Activated CD8-positive, alpha-beta memory T cell treated with anti-CD3 and anti-CD28 coated beads for 1 hour (primary cell): ENCODE data around the gene KIF5C.

Experiments used
- DNase-seq, 2 donors: peaks; one replicate each; pipeline ENCODE4 v3.0.0-alpha.2; 2020; ENCODE audit warnings: low read depth in 1 of 2; ENCODE audit errors: extremely low read depth in 1 of 2

The KIF5C gene

GRCh38 chr2:148887350-148888002, 12.4 kb downstream of the KIF5C start:
- DNase-seq: no peak

- no peak for DNase-seq
Measured at GRCh38 chr2:148888003-148888501, 13.0 kb downstream of the KIF5C start.

GRCh38 chr2:148888986-148889385, 14.0 kb downstream of the KIF5C start:
- no peak for DNase-seq

GRCh38 chr2:148893906-148894305, 18.9 kb downstream of the KIF5C start:
- no peak for DNase-seq

- DNase-seq: no peak
Measured at GRCh38 chr2:148896136-148896535, 21.1 kb downstream of the KIF5C start.

GRCh38 chr2:148899638-148900318, 24.8 kb downstream of the KIF5C start:
- no peak for DNase-seq

- no peak for DNase-seq
Measured at GRCh38 chr2:148900350-148900837, 25.4 kb downstream of the KIF5C start.

- no peak for DNase-seq
Measured at GRCh38 chr2:148901142-148901541, 26.1 kb downstream of the KIF5C start.

- DNase-seq: no peak
Measured at GRCh38 chr2:148902798-148903197, 27.8 kb downstream of the KIF5C start.

GRCh38 chr2:148903294-148903693, 28.3 kb downstream of the KIF5C start:
- no peak for DNase-seq

GRCh38 chr2:148903979-148904378, 29.0 kb downstream of the KIF5C start:
- DNase-seq: no peak

- no peak for DNase-seq
Measured at GRCh38 chr2:148906124-148906523, 31.1 kb downstream of the KIF5C start.

- no peak for DNase-seq
Measured at GRCh38 chr2:148907085-148907785, 32.2 kb downstream of the KIF5C start.

- no peak for DNase-seq
Measured at GRCh38 chr2:148909114-148909513, 34.1 kb downstream of the KIF5C start.

- no peak for DNase-seq
Measured at GRCh38 chr2:148913061-148913460, 38.0 kb downstream of the KIF5C start.

GRCh38 chr2:148913492-148913891, 38.5 kb downstream of the KIF5C start:
- DNase-seq: no peak

GRCh38 chr2:148914463-148914862, 39.4 kb downstream of the KIF5C start:
- no peak for DNase-seq

GRCh38 chr2:148917431-148917830, 42.4 kb downstream of the KIF5C start:
- DNase-seq: no peak

- no peak for DNase-seq
Measured at GRCh38 chr2:148918554-148918953, 43.5 kb downstream of the KIF5C start.

- DNase-seq: no peak
Measured at GRCh38 chr2:148920559-148920958, 45.5 kb downstream of the KIF5C start.

- DNase-seq: no peak
Measured at GRCh38 chr2:148922062-148922461, 47.0 kb downstream of the KIF5C start.
